Measurements from ENCODE around the gene SRSF9.
"Not testable (repeated sequence)": the region's sequence is repeated elsewhere in the genome, so short reads cannot be mapped to it uniquely, and the experiment has no call there.

Gene SRSF9

GRCh38 chr12:120490325-120490724, 20.8 kb upstream of the SRSF9 start:
- Histone ChIP-seq H3F3A (ENCODE audit: insufficient read depth, low read length) (no peaks in the 10 kb centered on the region), H2AFZ (ENCODE audit: low read length) (no peak overlapping the region), H3K9me2 (replicated peaks; ENCODE audit: insufficient read depth, low read length) (no peaks in the 10 kb centered on the region), H4K20me1 (ENCODE audit: insufficient read depth, low read length) (no peaks in the 10 kb centered on the region), H3K36me3 (replicated peaks; ENCODE audit: insufficient read depth, low read length) (no peaks in the 10 kb centered on the region), H3K4me2 (ENCODE audit: low read depth, low read length) (no peak overlapping the region), H3K4me3 (ENCODE audit: low read length) (no peak overlapping the region), H3K9me3 (replicated peaks; ENCODE audit: insufficient read depth, low read length) (no peaks in the 10 kb centered on the region), H3K27me3 (replicated peaks; ENCODE audit: insufficient read depth, low read length) (no peaks in the 10 kb centered on the region), H3K79me2 (ENCODE audit: low read length) (peaks cover 6% of the 10 kb centered on the region; the same call in 1 of the 2 replicates), H3K9ac (ENCODE audit: low read length) (no peak overlapping the region), H3K4me1 (ENCODE audit: low read length) (no peaks in the 10 kb centered on the region), H3K27ac (ENCODE audit: low read length) (no peak overlapping the region)
- TF ChIP-seq CTCF (IDR thresholded peaks at IDR 0.05; ENCODE audit: low read length) = no peak
- TF ChIP-seq EZH2phosphoT487 (IDR thresholded peaks at IDR 0.05; ENCODE audit: low read length) = no peak
- TF ChIP-seq EZH2 (optimal IDR thresholded peaks at IDR 0.05; ENCODE audit: low read depth, low read length) = no peak
- no peak for DNase-seq

- TF ChIP-seq EZH2 (optimal IDR thresholded peaks at IDR 0.05; ENCODE audit: low read depth, low read length) = no peak
- no peak for TF ChIP-seq CTCF (IDR thresholded peaks at IDR 0.05; ENCODE audit: low read length)
- no peak for TF ChIP-seq EZH2phosphoT487 (IDR thresholded peaks at IDR 0.05; ENCODE audit: low read length)
- H4K20me1 ChIP-seq (ENCODE audit: insufficient read depth, low read length) = no peaks in the 10 kb centered on the region
- H3K27ac ChIP-seq (ENCODE audit: low read length) = no peak overlapping the region
- H3K4me3 ChIP-seq (ENCODE audit: low read length) = no peak overlapping the region
- H3K79me2 ChIP-seq (ENCODE audit: low read length) = no peaks in the 10 kb centered on the region
- H3K9ac ChIP-seq (ENCODE audit: low read length) = no peak overlapping the region
- no peaks in the 10 kb centered on the region for H3K36me3 ChIP-seq (replicated peaks; ENCODE audit: insufficient read depth, low read length)
- no peak overlapping the region for H3K4me2 ChIP-seq (ENCODE audit: low read depth, low read length)
- no peaks in the 10 kb centered on the region for H3K27me3 ChIP-seq (replicated peaks; ENCODE audit: insufficient read depth, low read length)
- no peaks in the 10 kb centered on the region for H3F3A ChIP-seq (ENCODE audit: insufficient read depth, low read length)
- no peaks in the 10 kb centered on the region for H3K4me1 ChIP-seq (ENCODE audit: low read length)
- DNase-seq = no peak
- no peak overlapping the region for H2AFZ ChIP-seq (ENCODE audit: low read length)
- no peaks in the 10 kb centered on the region for H3K9me3 ChIP-seq (replicated peaks; ENCODE audit: insufficient read depth, low read length)
- H3K9me2 ChIP-seq (replicated peaks; ENCODE audit: insufficient read depth, low read length) = no peaks in the 10 kb centered on the region
These were observed 19.5 kb upstream of the SRSF9 start for GRCh38 chr12:120489018-120489417.

GRCh38 chr12:120488057-120488640, 18.6 kb upstream of the SRSF9 start:
- Histone ChIP-seq H3K4me1 (ENCODE audit: low read length) (no peaks in the 10 kb centered on the region), H3K9me2 (replicated peaks; ENCODE audit: insufficient read depth, low read length) (no peaks in the 10 kb centered on the region), H3K79me2 (ENCODE audit: low read length) (no peaks in the 10 kb centered on the region), H3K4me2 (ENCODE audit: low read depth, low read length) (no peak overlapping the region), H3F3A (ENCODE audit: insufficient read depth, low read length) (no peaks in the 10 kb centered on the region), H4K20me1 (ENCODE audit: insufficient read depth, low read length) (no peaks in the 10 kb centered on the region), H3K27me3 (replicated peaks; ENCODE audit: insufficient read depth, low read length) (no peaks in the 10 kb centered on the region), H3K4me3 (ENCODE audit: low read length) (no peak overlapping the region), H3K36me3 (replicated peaks; ENCODE audit: insufficient read depth, low read length) (no peaks in the 10 kb centered on the region), H3K27ac (ENCODE audit: low read length) (no peak overlapping the region), H3K9ac (ENCODE audit: low read length) (no peak overlapping the region), H3K9me3 (replicated peaks; ENCODE audit: insufficient read depth, low read length) (no peaks in the 10 kb centered on the region), H2AFZ (ENCODE audit: low read length) (no peak overlapping the region)
- DNase-seq = no peak
- TF ChIP-seq EZH2 (optimal IDR thresholded peaks at IDR 0.05; ENCODE audit: low read depth, low read length) (no peak), EZH2phosphoT487 (IDR thresholded peaks at IDR 0.05; ENCODE audit: low read length) (no peak)

- not testable (repeated sequence) for H2AFZ ChIP-seq (ENCODE audit: low read length); DNase-seq; H3K9me3 ChIP-seq (replicated peaks; ENCODE audit: insufficient read depth, low read length); H3K4me3 ChIP-seq (ENCODE audit: low read length); H3F3A ChIP-seq (ENCODE audit: insufficient read depth, low read length); H3K79me2 ChIP-seq (ENCODE audit: low read length); H3K36me3 ChIP-seq (replicated peaks; ENCODE audit: insufficient read depth, low read length); H3K4me1 ChIP-seq (ENCODE audit: low read length); H3K27ac ChIP-seq (ENCODE audit: low read length); H3K9me2 ChIP-seq (replicated peaks; ENCODE audit: insufficient read depth, low read length); H4K20me1 ChIP-seq (ENCODE audit: insufficient read depth, low read length); H3K9ac ChIP-seq (ENCODE audit: low read length); H3K4me2 ChIP-seq (ENCODE audit: low read depth, low read length); H3K27me3 ChIP-seq (replicated peaks; ENCODE audit: insufficient read depth, low read length)
These were observed 18.0 kb upstream of the SRSF9 start for GRCh38 chr12:120487552-120487951.
